Frontal cortex (tissue), 4 donors: ENCODE measurements around the gene ARHGEF7. TPM values are rescaled to one million over a fixed set of nuclear protein-coding genes. Genes with fewer than 3 reads are reported as not detected.

ENCODE experiments used
- DNase-seq, 2 donors: peaks; one replicate each; pipeline ENCODE4 v3.0.0; 2012; ENCODE audit warnings: low spot score in 2 of 2
- FAIRE-seq: peaks from 2 replicates; lab custom pipeline; 2012; peaks lifted over from hg19 to GRCh38; lab: Jason Lieb, UNC
- total RNA-seq: library from RNA; depleted of rRNA; stranded (reverse); fragments of >200 nt; gene quantifications from one replicate; pipeline ENCODE4 v1.2.3, GENCODE V29; 2014
- donor health status: control.
- donor health status: control.
- donor health status: control.

The ARHGEF7 gene
- total RNA-seq, 1 donor from 2014 or later, result 137 TPM

- DNase-seq (no peak), FAIRE-seq (no peak)
Measured at GRCh38 chr13:111129465-111130115, 14.5 kb downstream of the ARHGEF7 start.

DNA sequence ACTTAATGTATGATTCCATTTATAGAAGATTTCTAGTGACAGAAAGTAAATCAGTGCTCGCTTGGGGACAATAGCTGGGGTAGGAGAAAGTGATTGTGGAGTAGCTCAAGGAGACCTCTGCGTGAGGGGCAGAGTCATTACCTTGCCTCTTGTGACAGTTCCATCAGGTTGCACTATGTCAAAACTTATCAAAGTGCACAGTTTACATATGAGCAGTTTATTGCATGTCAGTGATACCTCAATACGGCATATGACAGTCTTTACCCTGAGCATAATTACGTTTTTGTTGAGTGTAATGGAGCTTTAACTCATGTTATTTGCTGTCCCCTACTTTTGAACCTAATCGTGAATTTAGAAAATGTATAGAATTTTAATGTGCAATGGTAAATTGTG is 15.0 kb downstream of the ARHGEF7 start:
- FAIRE-seq (no peak), DNase-seq (no peak)

DNA sequence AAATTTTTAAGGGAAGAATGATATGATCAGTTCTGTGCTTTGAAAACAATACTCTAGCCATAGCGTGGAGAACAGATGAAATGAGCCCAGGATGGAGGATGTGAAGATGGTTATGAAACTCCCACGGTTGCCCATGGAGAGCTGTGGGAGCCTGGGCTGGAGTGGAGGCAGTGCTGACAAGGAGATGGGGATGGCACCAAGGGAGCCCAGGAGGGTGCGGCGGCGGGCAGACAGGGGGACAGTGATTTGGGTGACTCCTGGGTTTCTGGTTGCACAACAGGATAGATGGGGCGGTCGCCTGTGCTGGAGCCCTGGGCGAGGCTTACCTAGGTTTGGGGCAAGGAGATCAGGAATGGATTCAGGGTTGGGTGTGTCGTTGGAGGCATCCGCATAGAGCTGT is 15.9 kb downstream of the ARHGEF7 start:
- no peak for FAIRE-seq
- DNase-seq, result no peak

- FAIRE-seq (no peak), DNase-seq (no peak)
Measured at GRCh38 chr13:111131611-111132010, 16.5 kb downstream of the ARHGEF7 start.

GRCh38 chr13:111132948-111133347 is 17.8 kb downstream of the ARHGEF7 start:
- no peak for FAIRE-seq

GRCh38 chr13:111139452-111139851 is 24.3 kb downstream of the ARHGEF7 start:
- DNase-seq (no peak), FAIRE-seq (no peak)

More at GRCh38 chr13:111132948-111133347, 17.8 kb downstream of the ARHGEF7 start:
- DNase-seq, result no peak

DNA sequence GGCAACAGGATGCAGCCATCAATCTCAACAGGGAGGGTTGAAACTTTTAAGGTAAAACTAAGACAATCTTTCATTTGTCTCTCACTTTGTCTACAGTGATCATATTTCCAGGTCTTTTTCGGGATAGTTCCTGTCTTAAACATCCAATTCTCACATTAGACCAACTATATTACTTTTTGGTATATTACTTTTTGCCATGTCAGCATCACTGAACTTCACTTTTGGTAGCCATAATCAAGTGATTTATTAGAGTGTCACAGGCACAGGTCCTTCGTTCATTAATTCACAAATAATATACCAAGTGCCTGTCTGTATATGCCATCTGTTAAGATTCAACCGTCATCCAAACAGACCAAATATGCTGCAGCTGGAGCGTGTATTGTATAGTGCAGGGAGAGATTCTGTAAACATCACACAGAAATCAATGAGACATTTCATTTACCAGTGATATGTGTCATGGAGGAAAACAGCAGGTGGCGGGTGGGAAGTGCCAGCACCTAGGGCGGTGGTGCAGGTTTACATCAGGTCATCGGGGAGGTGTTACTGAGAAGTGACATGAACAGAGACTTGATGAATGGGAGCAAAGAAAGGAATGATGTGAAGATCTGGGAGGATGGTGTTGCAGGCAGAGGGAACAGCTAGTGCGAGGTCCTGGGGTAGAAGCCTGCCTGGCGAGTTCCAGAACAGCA is 24.9 kb downstream of the ARHGEF7 start:
- DNase-seq, result no peak
- FAIRE-seq, result no peak

GRCh38 chr13:111140562-111141105 is 25.5 kb downstream of the ARHGEF7 start:
- FAIRE-seq (no peak), DNase-seq (no peak)

- no peak for DNase-seq
- no peak for FAIRE-seq
Measured at GRCh38 chr13:111142472-111142871, 27.4 kb downstream of the ARHGEF7 start.

GRCh38 chr13:111143865-111144540 is 28.9 kb downstream of the ARHGEF7 start:
- DNase-seq, result no peak
- no peak for FAIRE-seq

GRCh38 chr13:111145071-111145470 is 30.0 kb downstream of the ARHGEF7 start:
- DNase-seq, result no peak
- no peak for FAIRE-seq

- DNase-seq, result no peak
- no peak for FAIRE-seq
Measured at GRCh38 chr13:111145506-111145905, 30.4 kb downstream of the ARHGEF7 start.

DNA sequence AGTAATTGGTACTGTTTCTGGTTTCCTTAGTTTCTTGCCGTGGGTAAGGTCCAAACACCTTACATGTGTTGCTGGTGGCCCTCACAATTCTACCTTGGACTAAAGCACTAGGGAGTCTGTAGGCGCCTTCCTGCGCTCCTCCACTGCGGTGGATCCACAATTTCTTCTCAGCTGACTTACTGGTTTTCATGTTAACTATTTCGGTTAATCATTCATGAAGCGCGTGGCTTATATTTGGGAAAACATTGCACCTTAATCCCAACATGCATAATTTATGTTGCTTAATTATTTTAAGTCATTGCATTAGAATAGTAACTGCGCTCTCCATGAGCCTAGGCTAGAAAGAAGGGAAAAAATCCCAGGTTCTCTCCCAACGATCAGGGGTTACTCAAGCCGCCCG is 37.7 kb downstream of the ARHGEF7 start:
- FAIRE-seq (no peak), DNase-seq (peak in 1 of 2 donors; percentile 22)

- FAIRE-seq, result no peak
- peak; percentile 95 to 97 for DNase-seq
Measured at GRCh38 chr13:111153279-111153976, 38.3 kb downstream of the ARHGEF7 start.

DNA sequence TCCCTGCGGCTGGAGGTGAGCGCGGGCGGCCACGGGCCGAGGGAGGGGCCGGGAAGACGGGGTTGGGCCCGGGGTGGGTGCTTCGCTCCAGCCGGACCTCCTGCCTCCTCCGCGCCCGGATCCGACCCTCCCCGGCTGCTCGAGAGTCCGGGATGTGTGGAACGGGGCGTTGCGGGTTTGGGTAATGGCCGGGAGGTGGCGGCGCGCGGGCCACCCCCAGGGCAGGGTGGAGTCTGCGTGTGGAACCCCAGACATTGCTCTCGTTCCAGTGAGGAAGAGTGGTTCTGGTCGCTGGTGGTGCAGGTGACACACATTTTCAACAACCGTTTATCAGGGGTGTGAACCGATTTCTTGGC is 38.8 kb downstream of the ARHGEF7 start:
- no peak for FAIRE-seq
- DNase-seq, result peak; percentile 31 to 42

GRCh38 chr13:111156421-111156820 is 41.3 kb downstream of the ARHGEF7 start:
- DNase-seq, result no peak
- no peak for FAIRE-seq

GRCh38 chr13:111158136-111158805 is 43.2 kb downstream of the ARHGEF7 start:
- FAIRE-seq (no peak), DNase-seq (no peak)

DNA sequence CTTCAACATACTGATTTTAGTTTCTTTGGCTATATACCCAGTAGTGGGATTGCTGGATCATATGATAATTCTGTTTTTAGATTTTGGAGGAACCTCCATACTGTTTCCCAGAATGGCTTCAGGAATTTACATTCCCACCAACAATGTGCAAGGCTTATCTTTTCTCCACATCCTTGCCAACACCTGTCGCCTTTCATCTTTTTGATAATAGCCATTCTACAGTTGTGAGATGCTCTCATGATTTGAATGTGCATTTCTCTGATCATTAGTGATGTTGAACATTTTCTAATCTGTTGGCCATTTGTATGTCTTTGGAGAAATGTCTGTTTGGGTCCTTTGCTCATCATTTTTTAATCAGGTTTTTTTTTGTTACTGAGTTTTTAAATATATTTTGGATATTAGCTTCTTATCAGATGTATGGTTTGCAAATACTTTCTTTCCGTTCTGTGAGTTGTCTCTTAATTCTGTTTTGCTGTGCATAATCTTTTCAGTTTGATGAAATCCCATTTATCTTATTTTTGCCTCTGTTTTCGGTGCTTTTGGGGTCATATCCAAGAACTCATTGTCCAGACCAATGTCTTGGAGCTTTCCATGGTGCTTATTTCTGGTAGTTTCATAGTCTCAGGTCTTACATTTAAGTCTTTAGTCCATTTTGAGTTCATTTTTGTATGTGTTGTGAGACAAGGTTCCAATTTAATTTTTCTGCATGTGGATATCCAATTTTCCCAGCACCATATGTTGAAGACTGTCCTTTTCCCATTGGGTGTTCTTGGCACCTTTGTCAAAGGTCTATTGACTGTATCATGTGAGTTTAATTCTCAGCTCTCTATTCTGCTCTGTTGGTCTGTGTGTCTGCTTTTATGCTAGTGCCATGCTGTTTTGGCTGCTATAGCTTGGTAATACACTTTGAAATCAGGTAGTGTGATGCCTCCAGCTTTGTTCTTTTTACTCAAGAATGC is 44.5 kb downstream of the ARHGEF7 start:
- no peak for FAIRE-seq
- no peak for DNase-seq

DNA sequence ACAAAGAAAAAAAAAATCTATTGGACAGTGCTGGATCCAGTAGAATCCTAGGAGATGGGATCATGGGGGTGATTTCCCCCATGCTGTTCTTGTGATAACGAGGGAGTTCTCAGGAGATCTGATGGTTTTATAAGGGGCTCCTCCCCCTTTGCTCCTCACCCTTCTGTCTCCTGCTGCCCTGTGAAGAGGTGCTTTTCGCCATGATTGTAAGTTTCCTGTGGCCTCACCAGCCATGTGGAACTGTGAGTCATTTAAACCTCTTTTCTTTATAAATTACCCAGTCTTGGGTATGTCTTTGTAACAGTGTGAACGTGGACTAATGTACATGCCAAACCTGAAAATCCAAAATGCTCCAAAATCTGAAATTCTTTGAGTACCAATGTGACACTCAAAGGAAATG is 45.5 kb downstream of the ARHGEF7 start:
- no peak for DNase-seq
- no peak for FAIRE-seq
